HL-60/S4 treated with phorbol 12-myristate 13-acetate at 8.2 ng/mL for 4 days and 3 days (cell line): ENCODE data around the gene ZFP36L1.

Experiments used
- in situ Hi-C: fragments of 300-500 bp; cut with MboI; formaldehyde crosslinking; loops from 2 replicates; pipeline ENCODE4 v1.15.0; 2022; ENCODE audit warnings: low sequenced_read_pairs

ZFP36L1 gene

DNA sequence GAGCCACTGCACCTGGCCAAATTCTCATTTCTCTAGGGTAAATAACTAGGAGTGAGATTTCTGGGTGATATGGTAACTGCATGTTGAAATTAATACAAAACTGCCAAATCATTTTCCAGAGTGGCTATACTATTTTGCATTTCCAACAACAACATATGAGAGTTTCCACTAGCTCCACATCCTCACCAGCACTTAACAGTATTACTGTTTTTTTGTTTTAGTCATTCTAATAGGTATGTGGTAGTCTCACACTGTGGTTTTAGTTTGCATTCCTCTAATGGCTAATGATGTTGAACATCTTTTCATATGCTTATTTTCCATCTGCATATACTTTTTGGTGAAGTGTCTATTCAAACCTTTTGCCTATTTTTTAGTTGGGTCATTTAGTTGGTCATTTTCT lies 5.8 kb upstream of the ZFP36L1 start:
- in situ Hi-C loops, result no loop called here

DNA sequence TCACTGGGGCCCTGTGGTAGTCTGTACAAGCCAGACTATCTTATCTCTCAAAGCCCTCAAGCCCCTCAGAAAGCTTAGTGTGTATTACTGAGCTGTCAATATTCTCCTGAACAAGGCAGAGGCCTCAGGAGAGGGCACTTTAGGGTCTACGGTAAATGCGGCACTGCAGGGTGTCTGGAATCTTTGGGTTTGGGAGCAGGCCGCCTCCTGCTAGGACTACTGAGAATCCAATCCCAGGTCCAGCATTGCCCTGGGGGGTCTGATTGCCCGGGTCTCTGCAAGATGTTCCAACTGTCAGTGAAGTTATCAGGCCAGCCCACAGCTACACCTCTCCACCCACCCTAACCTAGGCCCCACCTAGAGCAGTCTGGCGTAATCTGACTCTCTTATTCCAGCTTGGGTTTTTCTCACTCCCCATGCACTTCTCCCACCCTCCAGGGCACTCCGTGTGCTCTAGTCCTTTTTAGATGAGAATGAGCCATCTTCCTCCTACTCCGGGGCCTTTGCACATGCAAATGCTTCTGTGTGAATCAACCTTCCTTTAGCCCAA lies 4.3 kb upstream of the ZFP36L1 start:
- in situ Hi-C loops, result no loop called here

DNA sequence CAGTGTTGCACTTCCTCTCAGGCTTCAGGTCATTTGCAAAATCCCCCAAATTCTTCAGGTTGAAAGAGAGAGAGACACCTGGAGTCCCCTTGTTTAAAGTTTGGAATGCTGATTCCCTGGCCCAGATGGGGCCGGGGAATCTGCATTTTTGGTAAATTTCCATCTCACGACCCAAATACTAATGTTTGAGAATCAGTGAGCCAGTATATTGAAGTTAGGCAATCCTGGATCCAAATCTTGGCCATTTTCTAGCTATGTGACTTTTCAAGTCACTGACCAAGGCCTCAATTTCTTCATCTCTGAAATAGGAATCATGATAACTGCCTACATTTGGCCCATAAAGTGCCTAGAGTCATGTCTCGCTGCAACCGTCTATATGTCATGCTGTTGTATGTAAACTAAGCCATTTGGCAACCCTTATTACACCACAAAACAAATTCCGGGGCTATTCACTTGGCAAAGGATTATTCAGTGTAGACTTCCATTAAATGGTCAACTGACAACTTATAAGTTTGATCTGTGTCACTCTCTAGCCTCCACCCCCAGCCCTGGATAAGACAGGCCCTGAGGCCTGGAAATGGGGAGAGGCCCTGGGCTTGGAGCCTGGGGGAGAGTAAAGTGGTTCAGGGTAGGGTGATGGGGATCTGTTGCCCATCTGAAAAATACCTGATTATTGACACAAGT lies 3.7 kb upstream of the ZFP36L1 start:
- in situ Hi-C loops, result no loop called here

DNA sequence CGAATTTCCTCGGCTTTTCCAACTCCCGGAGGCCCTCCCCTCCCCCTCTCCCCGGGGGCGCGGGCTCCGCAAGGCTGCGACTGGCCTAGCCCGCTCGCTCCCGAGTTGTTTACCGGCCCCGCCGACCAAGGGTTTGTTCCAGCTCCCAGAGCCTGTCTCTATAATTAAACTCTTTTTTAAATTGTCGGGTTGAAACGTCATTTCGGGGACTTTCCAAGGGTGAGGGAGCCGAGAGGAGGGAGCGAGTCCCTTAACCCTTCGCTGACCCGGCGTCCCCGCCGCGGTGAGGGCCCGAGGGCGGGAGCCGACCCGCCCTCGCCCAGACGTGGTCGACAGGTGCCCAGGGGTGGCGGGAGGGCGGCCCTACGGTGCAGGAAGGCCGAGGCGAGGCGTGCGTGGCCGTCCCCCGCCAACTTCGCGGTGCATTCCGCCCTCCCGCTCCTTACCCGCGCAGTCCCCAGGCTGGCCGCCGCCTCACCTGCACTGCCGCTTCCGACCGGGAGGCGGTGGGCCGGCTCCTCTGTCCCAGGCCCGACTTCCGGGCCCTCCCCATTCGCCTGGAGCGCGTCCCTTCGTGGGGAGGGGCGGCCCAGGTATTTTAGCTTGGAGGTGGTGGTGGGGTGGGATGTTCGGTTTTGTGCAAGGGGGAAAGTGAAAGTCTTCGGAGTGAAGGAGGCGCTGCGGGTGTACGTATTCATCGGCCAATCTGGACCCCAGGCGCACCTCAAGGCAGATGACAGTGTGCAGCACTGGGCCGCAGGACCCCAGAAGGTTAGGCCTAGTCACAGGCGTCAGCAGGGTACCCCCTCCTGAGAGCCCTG lies 2.9 kb upstream of the ZFP36L1 start:
- in situ Hi-C loops, result no loop called here

DNA sequence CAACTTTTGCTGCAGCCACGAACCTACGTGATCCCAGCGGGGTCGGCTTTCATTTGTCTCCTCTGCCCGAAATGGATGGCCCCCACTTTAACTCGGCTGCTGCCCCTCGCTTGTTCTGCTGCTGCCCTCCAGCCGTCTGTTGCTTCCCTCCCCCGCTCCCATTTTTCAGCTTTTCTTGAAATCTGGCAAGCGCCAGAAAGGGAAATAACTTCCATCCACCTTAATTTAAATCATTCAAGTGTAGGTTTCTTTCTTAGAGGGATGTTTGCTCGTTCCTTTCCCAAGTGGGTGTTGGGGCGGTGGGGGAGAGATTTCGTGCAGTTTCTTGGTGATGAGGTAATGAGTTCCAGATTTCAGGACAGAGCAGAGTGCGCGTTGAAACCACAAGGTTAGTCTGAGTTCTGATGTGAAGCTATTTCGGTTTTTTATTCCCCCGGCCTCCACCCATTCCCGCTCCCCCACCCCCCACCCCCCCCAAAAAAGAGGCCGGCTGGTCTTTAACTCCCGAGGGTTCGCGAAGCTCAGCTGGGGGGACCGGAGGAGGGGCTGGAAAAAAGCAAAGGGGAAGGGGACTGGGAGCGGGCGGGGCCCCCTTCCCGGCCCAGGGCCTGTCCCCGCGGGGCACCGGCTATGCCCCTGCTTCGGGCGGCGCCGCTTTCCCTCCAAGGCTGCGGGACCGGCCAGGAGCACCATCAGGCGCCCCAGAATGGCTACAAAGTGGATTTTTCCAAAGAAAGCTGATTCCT lies 2.2 kb upstream of the ZFP36L1 start:
- in situ Hi-C loops, result no loop called here

DNA sequence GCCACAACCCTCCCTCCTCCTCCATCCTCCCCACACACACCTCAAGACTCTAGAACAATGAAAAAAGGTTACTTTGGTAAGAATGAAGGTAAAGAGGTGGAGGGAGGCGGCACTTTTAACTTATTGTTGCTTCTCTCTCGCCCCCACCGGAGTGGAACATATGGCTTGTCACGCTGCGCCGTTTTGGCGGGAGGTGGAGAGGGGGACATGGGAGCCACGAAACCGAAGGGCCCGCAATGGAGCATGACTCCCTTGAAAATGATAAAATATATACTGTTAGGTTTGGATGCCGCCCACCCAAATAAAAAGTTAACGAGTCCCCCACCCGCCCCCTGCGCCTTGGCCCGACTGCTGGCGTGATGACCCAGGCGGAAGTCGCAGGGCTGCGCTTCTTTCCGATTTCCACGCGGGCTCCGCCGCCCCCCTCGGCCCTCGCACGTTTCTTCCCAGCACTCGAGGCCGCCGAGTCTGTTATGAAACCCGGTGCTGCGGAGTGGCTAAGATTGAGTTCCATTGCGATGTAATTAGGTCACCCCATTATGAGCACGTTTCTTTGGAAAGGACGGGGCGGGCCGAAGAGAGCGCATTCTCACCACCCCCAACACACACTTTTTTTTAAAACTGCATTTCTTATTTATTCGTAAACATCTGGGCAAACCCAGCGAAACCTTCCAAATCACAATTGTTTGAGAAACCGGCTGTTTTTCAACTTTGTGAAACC lies 1.4 kb upstream of the ZFP36L1 start:
- in situ Hi-C loops, result no loop called here

DNA sequence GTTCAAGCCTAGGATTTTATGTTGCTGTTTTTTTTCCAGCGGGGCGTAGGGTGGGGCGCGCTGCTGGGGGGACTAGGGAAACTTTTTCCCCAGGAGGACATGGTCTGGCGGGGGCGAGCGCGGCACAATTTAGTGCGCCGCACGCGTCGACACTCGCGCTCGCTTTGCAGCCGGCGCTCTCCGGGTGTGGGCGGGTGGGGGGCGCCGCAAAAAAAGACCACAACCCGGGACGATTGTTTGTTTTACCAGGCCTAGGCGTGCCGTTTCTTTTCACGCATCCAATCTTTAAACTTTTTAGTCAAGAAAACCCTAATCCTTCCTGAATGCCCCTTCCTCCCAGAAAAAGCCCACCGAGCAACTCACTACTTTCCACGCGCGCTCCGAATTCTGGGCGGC lies 865 bp upstream of the ZFP36L1 start:
- in situ Hi-C loops, result no loop called here

DNA sequence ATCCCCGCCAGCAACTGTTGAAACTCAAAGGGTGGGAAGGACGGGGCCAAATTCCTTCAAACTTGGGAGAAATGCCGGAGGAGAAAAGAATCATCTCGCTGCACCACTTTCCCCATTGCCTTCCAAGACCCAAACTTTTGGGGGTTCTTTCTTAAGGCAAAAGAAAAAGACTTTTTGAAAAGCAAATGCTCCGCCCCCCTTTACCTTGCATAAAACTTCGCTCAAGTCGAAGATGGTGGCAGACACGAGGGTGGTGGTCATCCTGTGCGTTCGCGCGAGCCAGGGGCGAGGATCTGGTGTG lies 239 bp downstream of the ZFP36L1 start:
- in situ Hi-C loops, result no loop called here

DNA sequence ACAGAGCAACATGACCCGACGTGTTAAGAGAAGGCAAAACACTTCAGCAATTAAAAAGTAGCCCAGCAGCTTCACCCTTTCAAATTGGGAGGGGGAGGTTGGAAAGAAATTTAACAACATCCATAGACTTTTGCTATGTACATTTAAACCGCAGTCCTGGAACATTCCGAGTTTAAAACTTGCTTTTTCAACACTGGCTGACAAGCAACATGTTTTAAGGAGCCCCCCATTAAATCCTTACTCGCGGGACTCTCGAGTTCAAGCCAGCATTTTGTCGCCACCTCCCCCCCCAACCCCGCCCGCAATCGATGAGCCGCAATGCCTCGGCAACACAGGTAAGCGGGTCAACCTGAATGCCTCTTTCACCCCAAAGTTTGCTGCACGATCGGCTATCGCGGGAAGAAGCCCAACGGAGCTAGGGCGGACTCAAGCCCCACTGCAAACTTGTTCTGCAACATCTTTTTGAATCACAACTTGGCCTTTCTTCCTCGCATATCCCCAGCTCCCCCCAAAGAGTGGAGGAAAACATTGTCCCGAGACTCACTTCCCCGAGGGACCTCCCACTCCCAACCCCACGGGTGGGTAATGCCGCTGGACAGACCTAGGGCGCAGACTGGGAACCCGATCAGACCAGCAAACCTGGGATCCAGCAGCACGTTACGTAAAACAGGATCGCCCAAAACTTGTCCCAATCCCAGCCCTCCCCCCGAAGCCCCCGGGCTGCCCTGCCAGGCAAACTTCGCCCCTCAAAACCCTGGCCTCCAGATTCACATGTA lies 777 bp downstream of the ZFP36L1 start:
- in situ Hi-C loops, result no loop called here

DNA sequence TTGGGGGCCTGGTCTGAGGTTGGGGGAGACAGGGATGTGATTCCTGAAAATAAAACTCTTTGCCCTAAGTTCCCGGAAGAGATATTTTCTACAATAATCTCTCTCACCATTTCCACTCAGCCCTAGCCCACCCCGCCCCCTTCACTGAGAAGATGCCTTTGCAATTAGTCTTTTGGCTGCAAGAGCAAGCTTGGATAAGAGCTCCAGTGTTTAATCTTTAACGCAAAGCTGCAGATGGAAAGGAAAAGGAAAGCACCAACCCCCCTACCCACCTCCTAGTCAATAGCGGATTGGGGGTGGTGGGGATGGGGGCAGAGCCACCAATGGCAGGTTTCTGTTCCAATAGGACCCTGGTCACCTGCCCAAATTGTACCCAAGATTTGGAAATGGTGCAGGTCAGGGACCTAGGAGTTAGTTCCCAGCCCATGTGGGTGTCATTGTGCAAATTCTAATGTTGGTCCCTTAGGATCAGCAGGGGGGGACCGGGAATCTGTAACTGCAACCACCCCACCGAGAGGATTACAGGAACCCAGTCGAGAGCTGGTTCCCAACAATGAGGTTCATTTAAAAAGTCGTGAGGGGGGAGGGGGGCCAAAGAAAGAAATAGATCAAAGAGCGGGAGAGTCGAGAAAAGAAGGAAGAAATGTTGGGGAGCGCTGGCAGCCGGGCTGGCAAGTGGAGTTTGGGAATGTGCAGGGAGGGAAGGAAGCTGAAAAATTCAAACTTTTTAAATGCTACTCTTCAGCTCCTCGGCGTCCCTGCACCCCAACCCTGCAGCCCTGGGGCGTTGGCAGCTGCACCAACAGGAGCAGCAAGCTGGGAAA lies 1.6 kb downstream of the ZFP36L1 start:
- in situ Hi-C loops, result no loop called here

DNA sequence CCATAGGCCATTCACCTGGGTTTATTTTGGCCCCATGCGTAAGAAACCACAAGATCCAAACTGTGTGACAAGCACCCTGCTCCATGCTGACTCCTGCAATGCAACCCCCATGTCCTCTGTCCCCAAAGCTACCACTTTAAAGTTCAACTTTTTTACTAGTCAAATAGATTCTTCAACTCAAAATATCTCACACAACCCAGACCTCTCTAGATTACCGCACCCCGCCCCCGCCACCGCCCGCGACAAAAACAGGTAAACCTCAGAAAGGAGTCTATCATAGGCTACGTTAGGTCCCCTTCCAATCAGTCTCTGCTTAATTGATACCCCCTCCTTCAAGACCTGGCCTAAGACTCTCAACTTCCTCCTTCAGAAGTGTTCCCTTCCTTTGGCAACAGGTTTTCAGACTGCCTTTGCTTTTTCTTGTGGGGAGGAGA lies 2.2 kb downstream of the ZFP36L1 start:
- in situ Hi-C loops, result no loop called here

DNA sequence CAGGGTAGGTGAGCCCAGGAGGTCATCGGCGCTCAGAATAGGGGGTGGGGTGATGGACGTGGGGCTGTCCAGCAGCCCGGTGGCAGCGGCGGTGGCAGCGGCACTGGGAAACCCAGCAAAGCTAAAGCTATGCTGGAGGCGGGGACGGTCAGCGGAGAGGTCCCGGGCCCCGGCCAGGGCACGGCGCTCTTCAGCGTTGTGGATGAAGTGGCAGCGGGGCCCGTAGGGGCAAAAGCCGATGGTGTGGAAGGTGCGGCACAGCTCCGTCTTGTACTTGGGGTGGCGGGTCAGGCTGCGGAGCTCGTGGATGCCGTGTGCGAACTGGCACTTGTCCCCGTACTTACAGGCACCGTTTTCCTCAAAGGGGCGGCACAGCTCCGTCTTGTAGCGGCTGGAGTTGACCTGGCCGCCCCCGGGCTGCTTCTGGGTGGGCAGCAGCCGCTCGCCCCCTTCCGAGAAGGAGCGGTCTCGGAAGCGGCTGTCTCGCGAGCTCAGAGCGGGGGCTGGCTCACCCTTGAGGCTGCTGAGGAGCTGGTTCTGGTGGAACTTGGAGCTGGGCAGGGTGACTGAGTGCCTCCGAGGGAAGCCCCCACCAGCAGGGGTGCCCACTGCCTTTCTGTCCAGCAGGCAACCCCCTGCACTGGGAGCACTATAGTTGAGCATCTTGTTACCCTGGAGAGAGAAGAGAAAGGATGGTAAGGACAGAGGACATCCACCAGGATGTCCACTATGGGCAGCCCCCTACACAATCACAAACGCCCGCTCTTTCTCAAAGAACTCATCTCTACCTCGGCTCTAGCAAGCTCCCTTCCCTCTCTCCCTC lies 2.8 kb downstream of the ZFP36L1 start:
- in situ Hi-C loops, result no loop called here

DNA sequence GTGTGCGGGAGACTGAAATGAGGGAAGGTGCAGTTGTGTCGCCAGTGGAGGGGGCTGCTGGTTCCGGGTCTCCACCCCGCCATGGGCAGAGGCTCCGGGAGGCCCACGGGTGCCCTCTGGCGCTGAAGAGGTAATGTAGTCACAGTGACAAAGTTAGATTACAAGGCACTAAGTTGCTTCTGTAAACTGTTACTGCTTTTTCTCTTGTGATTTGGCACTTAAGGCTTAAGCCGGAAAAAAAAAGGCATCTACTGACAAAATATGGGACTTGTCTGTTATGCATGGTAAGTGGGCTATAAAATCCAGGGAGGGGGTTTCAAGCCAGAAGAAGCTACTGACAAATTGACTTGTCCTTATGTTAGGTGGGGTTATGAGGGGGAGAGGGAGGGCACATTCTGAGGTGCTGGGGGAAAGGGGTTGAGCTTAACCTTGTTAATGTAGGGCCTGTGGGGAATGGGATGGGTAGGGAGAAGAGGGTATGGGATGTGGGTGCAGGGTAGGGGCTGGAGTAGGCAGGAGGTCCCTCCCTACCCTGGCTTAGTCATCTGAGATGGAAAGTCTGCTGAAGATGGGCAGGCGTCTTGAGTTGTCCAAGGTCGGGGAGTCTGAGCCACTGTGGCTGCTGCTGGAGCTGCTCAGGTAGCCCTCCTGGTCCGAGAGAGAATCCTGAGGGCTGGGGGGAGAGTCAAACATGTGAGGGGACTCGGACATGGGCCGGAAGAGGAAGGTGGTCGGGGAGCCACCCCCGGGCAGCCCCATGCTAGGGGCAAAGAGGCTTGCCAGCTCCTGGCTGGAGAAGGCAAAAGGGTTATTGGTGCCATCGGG lies 3.7 kb downstream of the ZFP36L1 start:
- in situ Hi-C loops, result no loop called here

DNA sequence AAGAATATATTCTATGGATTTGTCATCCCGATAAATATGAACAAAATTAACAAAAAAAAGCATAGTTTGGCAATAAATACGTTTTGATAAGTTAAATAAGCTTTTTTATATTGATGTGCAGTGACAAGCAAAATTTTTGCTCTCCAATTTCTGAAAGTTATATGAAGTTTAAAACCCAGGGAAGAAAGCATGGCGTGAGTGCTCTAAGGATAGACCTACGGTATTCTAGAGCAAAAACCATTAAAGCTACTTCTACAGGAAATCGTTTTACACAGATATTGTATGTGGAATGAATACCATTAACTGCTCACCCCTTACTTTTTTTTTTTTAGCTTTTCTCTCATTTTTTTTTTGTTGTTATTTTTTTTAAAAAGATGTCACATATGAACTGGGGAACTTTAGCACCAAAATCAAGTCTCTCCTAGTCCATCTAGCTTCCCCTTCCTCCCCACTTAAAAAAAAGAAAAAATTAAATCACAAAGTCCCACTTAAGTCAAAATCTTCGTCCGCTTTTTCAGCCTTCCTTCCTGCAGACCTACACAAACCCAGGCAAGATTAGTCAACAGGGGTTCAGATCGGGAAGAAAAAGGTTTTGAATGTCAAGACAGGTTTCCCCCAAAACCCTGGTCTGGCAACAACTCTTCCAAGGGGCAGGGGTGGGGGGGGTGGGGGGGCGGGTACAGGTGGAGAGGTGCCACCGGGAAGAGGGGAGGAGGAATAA lies 4.4 kb downstream of the ZFP36L1 start:
- in situ Hi-C loops, result no loop called here

DNA sequence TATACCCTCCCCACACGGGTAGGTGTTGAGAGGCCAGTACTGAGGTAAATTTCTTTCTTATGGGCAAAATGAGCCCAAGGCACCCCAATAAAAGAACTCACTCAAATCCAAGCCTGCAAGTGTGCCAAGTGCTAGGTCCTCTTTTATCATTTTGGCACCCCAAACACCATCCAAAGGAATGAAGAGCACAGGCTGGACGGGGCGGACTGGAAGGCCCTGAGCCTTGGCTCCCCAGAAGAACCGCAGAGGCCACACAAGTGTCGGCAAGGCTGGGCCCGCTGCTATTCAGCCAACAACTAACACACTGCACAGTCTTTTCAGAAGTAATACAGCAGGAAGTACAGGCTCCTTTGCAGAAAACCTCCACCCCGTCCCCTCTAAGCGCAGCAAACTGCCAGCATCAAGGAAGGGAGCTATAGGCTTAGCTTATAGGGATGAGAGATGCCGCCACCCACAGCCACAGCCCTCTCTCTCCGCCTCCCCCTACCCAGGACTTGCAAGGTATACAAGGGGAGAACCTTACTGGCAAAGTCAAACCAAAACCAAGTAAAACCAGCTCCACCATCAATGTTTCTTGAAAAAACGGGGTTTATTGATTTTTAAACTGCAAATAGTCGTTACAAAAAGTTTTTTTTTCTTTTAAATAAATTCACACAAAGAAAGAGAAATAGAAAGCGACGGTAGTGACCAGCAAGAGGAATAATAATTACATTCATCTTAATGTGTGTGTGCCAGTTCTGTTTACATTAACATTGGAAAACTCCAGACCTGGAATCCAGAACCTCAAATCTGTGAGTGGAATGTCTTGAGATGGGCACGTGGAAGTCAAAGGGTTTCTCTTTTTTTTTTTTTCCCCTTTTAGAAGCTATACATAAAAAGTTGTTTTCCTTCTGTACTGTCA lies 5.5 kb downstream of the ZFP36L1 start:
- in situ Hi-C loops, result no loop called here

DNA sequence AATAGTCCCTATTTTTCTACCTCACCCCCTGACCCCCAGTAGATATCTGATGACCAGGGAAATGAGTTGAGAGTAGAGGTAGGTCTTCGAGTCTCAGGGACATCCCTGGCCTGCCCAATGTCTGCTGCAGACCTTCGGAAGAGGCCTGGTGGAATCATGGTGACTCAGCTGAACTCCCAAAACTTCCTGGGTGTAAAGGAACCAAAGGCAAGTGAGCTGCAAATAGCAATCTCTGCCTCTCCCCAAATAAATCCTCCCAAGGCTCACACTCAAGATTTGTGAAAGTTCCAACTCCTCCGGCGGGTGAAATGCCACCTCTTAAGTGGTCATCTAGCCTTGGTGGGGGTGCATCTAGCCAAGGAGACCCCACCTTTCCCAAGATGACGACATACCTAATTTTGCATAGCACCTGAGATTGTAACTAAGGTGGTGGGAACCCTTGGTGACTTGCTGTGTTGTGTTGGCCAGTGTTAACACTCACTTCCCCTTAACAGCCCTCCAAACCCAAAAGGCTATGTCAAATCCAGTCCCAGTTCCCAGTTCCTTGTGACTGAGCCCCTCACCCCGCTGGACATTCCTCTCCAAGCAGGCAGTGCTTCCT lies 6.3 kb downstream of the ZFP36L1 start:
- in situ Hi-C loops, result no loop called here
